GM12878 (cell line): ENCODE results near the gene PMF1. TPM values are rescaled to one million over a fixed set of nuclear protein-coding genes. Genes with fewer than 3 reads are reported as not detected.

Source experiments
- ATAC-seq: fragments of 200-7000 bp; cut with Tn5 transposase; 3 replicates; pipeline ENCODE4 v1.9.1; 2020; ENCODE audit warnings: mild to moderate bottlenecking, moderate library complexity
- BruUV-seq: library from RNA; stranded (reverse); fragments of 400-500 nt; replicated peaks from 2 replicates; lab custom pipeline; 2021; lab: Mats Ljungman, UMichigan
- CTCF ChIA-PET: fragments of 300-600 bp; sonication (Branson Sonifier 250); formaldehyde crosslinking; extraction: SDS; loops from one replicate; lab custom pipeline; 2021; ENCODE audit warnings: inconsistent platforms; lab: Yijun Ruan, JAX
- POLR2A ChIA-PET: fragments of 350-600 bp; formaldehyde crosslinking; extraction: SDS; loops from one replicate; lab custom pipeline; 2021; ENCODE audit warnings: inconsistent platforms; lab: Charles Lee
- RAD21 ChIA-PET: fragments of 300-600 bp; sonication (Branson Sonifier 250); formaldehyde crosslinking; loops from one replicate; lab custom pipeline; 2023; ENCODE audit warnings: antibody characterized with exemption; ENCODE audit not compliant: unreplicated experiment; lab: Charles Lee
- SMC1A ChIA-PET: fragments of 300-600 bp; sonication (Branson Sonifier 250); formaldehyde crosslinking; loops from one replicate; lab custom pipeline; 2023; ENCODE audit not compliant: unreplicated experiment, uncharacterized antibody; lab: Charles Lee
- DNase-seq: peaks from one replicate; pipeline ENCODE4 v3.0.0-alpha.2; 2011; ENCODE audit warnings: low read depth, low spot score
- FAIRE-seq: peaks from 3 replicates; lab custom pipeline; 2011; peaks lifted over from hg19 to GRCh38; lab: Jason Lieb, UNC
- H2AFZ ChIP-seq: 2 replicates; pipeline ENCODE4 v1.6.0; 2011; ENCODE audit warnings: low read depth, low read length, control low read depth; ENCODE audit not compliant: control insufficient read depth
- H3K27ac ChIP-seq: 2 replicates; pipeline ENCODE4 v1.5.1; 2011; ENCODE audit warnings: control low read depth; ENCODE audit not compliant: control insufficient read depth, insufficient read depth
- H3K27me3 ChIP-seq, 2 experiments: replicated peaks in 1 of 2; 2 replicates each; pipeline versions ENCODE4 v1.6.0 to v1.6.1; 2011; ENCODE audit warnings: low read length in 1 of 2; ENCODE audit not compliant: control insufficient read depth in 2 of 2, insufficient read depth in 2 of 2
- H3K36me3 ChIP-seq, 2 experiments: 2 replicates each; pipeline ENCODE4 v1.5.1; 2011; ENCODE audit warnings: low read length in 1 of 2; ENCODE audit not compliant: control insufficient read depth in 2 of 2, insufficient read depth in 2 of 2
- H3K4me1 ChIP-seq: 2 replicates; pipeline ENCODE4 v1.6.1; 2011; ENCODE audit warnings: mild to moderate bottlenecking, low read length, moderate library complexity, mixed read lengths; ENCODE audit not compliant: control insufficient read depth, insufficient read depth
- H3K4me2 ChIP-seq: 2 replicates; pipeline ENCODE4 v1.6.0; 2011; ENCODE audit warnings: control low read depth; ENCODE audit not compliant: control insufficient read depth, insufficient read depth
- H3K4me3 ChIP-seq: fragments of 200-600 bp; sonication (generic); 2 replicates; pipeline ENCODE4 v1.5.1; 2016
- H3K79me2 ChIP-seq: 2 replicates; pipeline ENCODE4 v1.6.0; 2011; ENCODE audit warnings: low read length; ENCODE audit not compliant: control insufficient read depth, insufficient read depth
- H3K9ac ChIP-seq: 2 replicates; pipeline ENCODE4 v1.8.0; 2011; ENCODE audit warnings: low read length, control low read depth, mixed read lengths; ENCODE audit not compliant: control insufficient read depth, insufficient read depth
- H3K9me3 ChIP-seq: replicated peaks from 3 replicates; pipeline ENCODE4 v1.5.1; 2011; ENCODE audit warnings: mild to moderate bottlenecking, low read length; ENCODE audit not compliant: control insufficient read depth, insufficient read depth
- H4K20me1 ChIP-seq: 2 replicates; pipeline ENCODE4 v1.6.0; 2011; ENCODE audit not compliant: control insufficient read depth, insufficient read depth
- ASH2L ChIP-seq: fragments of 300-600, 200-600 bp; sonication (generic); IDR thresholded peaks from 2 replicates; pipeline ENCODE4 v1.6.1; 2017; ENCODE audit warnings: low read depth, mild to moderate bottlenecking, borderline replicate concordance
- CBX5 ChIP-seq: sonication (generic); IDR thresholded peaks from 2 replicates; pipeline ENCODE4 v1.6.1; 2016; ENCODE audit warnings: low read depth, moderate library complexity, mild to moderate bottlenecking, inconsistent platforms
- EZH2 ChIP-seq: IDR thresholded peaks from 2 replicates; pipeline ENCODE4 v1.6.1; 2012; ENCODE audit warnings: low read depth, mild to moderate bottlenecking, control low read depth, inconsistent platforms, low read length, borderline replicate concordance; ENCODE audit not compliant: control insufficient read depth
- NR2C1 ChIP-seq: fragments of 450-650 bp; IDR thresholded peaks from 2 replicates; pipeline ENCODE4 v1.6.1; 2017; ENCODE audit warnings: antibody characterized with exemption, mild to moderate bottlenecking, moderate library complexity
- RB1 ChIP-seq: fragments of 450-650 bp; formaldehyde crosslinking; IDR thresholded peaks from 2 replicates; pipeline ENCODE4 v1.6.1; 2017; ENCODE audit warnings: mild to moderate bottlenecking, borderline replicate concordance
- SMC3 ChIP-seq: IDR thresholded peaks from 2 replicates; pipeline ENCODE4 v1.6.1; 2011; ENCODE audit warnings: low read length, improper control_type of control experiment, borderline replicate concordance
- SUPT20H ChIP-seq: IDR thresholded peaks from 2 replicates; pipeline ENCODE4 v1.6.1; 2011; ENCODE audit warnings: low read depth, mild to moderate bottlenecking, low read length, moderate library complexity, borderline replicate concordance; ENCODE audit not compliant: control insufficient read depth
- YY1 ChIP-seq: IDR thresholded peaks from 2 replicates; pipeline ENCODE4 v1.6.1; 2011; ENCODE audit warnings: low read depth, mild to moderate bottlenecking, low read length
- WGBS: methylation state at CpG from one replicate; pipeline ENCODE4 v1.1.6; 2016; ENCODE audit warnings: low lambda C conversion rate; ENCODE audit not compliant: insufficient replicate concordance, insufficient coverage; ENCODE audit errors: missing lambda C conversion rate; 5-methylcytosine and 5-hydroxymethylcytosine counted together
- in situ Hi-C: fragments of 300-500 bp; cut with MboI; formaldehyde crosslinking; loops from 9 replicates; pipeline ENCODE4 v1.14.3; 2018; ENCODE audit warnings: mixed read lengths
- intact Hi-C: fragments of 100-400 bp; cut with micrococcal nuclease; formaldehyde crosslinking; loops from one replicate; pipeline ENCODE4 v1.14.2; 2022; ENCODE audit not compliant: unreplicated experiment
- polyA plus RNA-seq, 11 experiments: library from polyadenylated mRNA; depleted of rRNA in 4 of 11; unstranded in 6 of 11; stranded (reverse) in 5 of 11; fragments of >200 nt; fragmentation: Nextera tagmentation in 4 of 11; fragmentation: Illumina TruSeq in 1 of 11; extraction: Ambion mirVana in 4 of 11; extraction: Trizol in 1 of 11; gene quantifications; 1 replicate in 1 of 11; 2 replicates in 10 of 11; pipeline versions ENCODE4 v1.2.1 to v1.2.3, GENCODE V29; 2011 to 2016; ENCODE audit warnings: inconsistent platforms in 2 of 11, missing spikeins in 2 of 11, low read depth in 1 of 11
- total RNA-seq, 4 experiments: library from RNA; depleted of rRNA in 3 of 4; stranded (reverse); fragments of >200 nt in 3 of 4; fragmentation: Illumina TruSeq in 1 of 4; extraction: Trizol in 1 of 4; gene quantifications; 2 replicates each; pipeline versions ENCODE4 v1.2.1 to v1.2.3, GENCODE V29; 2013 to 2021
- TF ChIP-seq, protein P1 (sequence below): fragments of 450-650 bp; IDR thresholded peaks from 2 replicates; pipeline ENCODE4 v1.6.1; 2017; ENCODE audit warnings: borderline replicate concordance
- TF ChIP-seq, protein P2 (sequence below): fragments of 450-650 bp; IDR thresholded peaks from 2 replicates; pipeline ENCODE4 v1.6.1; 2017; ENCODE audit warnings: mild to moderate bottlenecking, low read depth, inconsistent platforms; ENCODE audit not compliant: poor library complexity, severe bottlenecking
- TF ChIP-seq, protein P3 (sequence below): IDR thresholded peaks from 2 replicates; pipeline ENCODE4 v1.6.1; 2011; ENCODE audit warnings: low read depth, mild to moderate bottlenecking, low read length, moderate library complexity, borderline replicate concordance; ENCODE audit errors: extremely low read depth

Gene PMF1
- total and polyA plus RNA-seq, 10 of the 15 experiments (the other 5 are each of a cell fraction or from before 2014, with no cell fraction given): 6.7 to 105 (median 67.3) TPM

DNA sequence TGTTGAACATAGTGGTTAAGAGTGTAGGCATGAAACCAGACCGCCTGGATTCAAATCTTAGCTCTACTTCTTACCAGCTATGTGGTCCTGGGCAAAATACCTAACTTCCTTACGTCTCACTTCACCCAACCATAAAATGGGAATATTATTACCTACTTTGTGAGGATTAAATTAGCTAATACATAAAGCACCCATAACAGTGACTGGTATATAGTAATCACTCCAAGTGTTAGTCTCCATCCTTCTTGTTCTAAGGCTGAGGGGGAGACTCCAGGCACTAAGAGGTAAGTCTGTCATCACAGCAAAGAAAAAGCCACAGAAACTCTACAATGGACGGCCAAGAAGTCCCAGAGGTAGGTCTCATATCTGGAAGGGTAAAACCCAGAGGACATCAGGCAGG, 67.0 kb downstream of the PMF1 start:
- H3K27ac ChIP-seq: no peak overlapping the region
- peak overlapping the region; percentile 94; the same call in 1 of the 2 replicates for H3K4me3 ChIP-seq
- BruUV-seq: no TSS peak
- no peak overlapping the region for H3K9ac ChIP-seq
- H3K27me3 ChIP-seq: no peaks in the 10 kb centered on the region
- DNase-seq: no peak
- peaks cover 16 to 37% of the 10 kb centered on the region in 2 experiments for H3K36me3 ChIP-seq
- FAIRE-seq: no peak
- in situ Hi-C loops: no loop called here
- no peak for ATAC-seq
- no peak overlapping the region for H2AFZ ChIP-seq
- H4K20me1 ChIP-seq: no peaks in the 10 kb centered on the region
- H3K4me2 ChIP-seq: peak overlapping the region; percentile 70; the same call in 1 of the 2 replicates
- RAD21 ChIA-PET: interaction anchor here (0.7 to 2.6 kb wide), 4 partner anchors 39 to 79 kb away, joined by 4 to 13 read pairs (median 8); partner anchors contain the start of gene PMF1
- no peak for TF ChIP-seq RB1
- TF ChIP-seq, protein P1, sequence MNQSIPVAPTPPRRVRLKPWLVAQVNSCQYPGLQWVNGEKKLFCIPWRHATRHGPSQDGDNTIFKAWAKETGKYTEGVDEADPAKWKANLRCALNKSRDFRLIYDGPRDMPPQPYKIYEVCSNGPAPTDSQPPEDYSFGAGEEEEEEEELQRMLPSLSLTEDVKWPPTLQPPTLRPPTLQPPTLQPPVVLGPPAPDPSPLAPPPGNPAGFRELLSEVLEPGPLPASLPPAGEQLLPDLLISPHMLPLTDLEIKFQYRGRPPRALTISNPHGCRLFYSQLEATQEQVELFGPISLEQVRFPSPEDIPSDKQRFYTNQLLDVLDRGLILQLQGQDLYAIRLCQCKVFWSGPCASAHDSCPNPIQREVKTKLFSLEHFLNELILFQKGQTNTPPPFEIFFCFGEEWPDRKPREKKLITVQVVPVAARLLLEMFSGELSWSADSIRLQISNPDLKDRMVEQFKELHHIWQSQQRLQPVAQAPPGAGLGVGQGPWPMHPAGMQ: no peak
- TF ChIP-seq ASH2L: no peak
- no peak for TF ChIP-seq YY1
- no peak for TF ChIP-seq SUPT20H
- no peak for TF ChIP-seq SMC3
- TF ChIP-seq NR2C1: no peak
- no peak for TF ChIP-seq CBX5
- TF ChIP-seq, protein P2, sequence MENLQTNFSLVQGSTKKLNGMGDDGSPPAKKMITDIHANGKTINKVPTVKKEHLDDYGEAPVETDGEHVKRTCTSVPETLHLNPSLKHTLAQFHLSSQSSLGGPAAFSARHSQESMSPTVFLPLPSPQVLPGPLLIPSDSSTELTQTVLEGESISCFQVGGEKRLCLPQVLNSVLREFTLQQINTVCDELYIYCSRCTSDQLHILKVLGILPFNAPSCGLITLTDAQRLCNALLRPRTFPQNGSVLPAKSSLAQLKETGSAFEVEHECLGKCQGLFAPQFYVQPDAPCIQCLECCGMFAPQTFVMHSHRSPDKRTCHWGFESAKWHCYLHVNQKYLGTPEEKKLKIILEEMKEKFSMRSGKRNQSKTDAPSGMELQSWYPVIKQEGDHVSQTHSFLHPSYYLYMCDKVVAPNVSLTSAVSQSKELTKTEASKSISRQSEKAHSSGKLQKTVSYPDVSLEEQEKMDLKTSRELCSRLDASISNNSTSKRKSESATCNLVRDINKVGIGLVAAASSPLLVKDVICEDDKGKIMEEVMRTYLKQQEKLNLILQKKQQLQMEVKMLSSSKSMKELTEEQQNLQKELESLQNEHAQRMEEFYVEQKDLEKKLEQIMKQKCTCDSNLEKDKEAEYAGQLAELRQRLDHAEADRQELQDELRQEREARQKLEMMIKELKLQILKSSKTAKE: no peak
- no peak for TF ChIP-seq EZH2
- TF ChIP-seq, protein P3, sequence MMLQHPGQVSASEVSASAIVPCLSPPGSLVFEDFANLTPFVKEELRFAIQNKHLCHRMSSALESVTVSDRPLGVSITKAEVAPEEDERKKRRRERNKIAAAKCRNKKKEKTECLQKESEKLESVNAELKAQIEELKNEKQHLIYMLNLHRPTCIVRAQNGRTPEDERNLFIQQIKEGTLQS: no peak
- TF ChIP-seq, all 136 proteins: peak for 0
- WGBS: 55% methylated on average over 3 of the region's 3 CpGs
- H3K4me1 ChIP-seq: peaks cover 15% of the 10 kb centered on the region; the same call in 1 of the 2 replicates
- CTCF ChIA-PET: interaction anchor here (0.9 to 7.1 kb wide), 12 partner anchors 17 to 189 kb away, joined by 3 to 58 read pairs (median 4); partner anchors contain the start of genes CCT3 and TSACC
- POLR2A ChIA-PET: interaction anchor here (1.1 to 2.3 kb wide), 4 partner anchors 8 to 210 kb away, joined by 3 to 12 read pairs (median 4); partner anchors contain the start of gene PMF1
- SMC1A ChIA-PET: interaction anchor here (0.9 to 4.7 kb wide), 11 partner anchors 9 to 134 kb away, joined by 3 to 39 read pairs (median 4); partner anchors contain the start of genes GLMP and PMF1
- H3K9me3 ChIP-seq: no peaks in the 10 kb centered on the region
- intact Hi-C loops: loop anchor here (10.0 kb wide), 1 partner anchor 185 kb away; no protein-coding TSS in a partner anchor
- peaks cover 52% of the 10 kb centered on the region for H3K79me2 ChIP-seq
